ENCODE data around the gene MYL9. TPM values are rescaled to one million over a fixed set of nuclear protein-coding genes. Genes with fewer than 3 reads are reported as not detected.

Gene MYL9
- total and polyA plus RNA-seq, 2 donors (not counting 1 experiment from before 2014, with no cell fraction given): 0.78 to 3.5 TPM

DNA sequence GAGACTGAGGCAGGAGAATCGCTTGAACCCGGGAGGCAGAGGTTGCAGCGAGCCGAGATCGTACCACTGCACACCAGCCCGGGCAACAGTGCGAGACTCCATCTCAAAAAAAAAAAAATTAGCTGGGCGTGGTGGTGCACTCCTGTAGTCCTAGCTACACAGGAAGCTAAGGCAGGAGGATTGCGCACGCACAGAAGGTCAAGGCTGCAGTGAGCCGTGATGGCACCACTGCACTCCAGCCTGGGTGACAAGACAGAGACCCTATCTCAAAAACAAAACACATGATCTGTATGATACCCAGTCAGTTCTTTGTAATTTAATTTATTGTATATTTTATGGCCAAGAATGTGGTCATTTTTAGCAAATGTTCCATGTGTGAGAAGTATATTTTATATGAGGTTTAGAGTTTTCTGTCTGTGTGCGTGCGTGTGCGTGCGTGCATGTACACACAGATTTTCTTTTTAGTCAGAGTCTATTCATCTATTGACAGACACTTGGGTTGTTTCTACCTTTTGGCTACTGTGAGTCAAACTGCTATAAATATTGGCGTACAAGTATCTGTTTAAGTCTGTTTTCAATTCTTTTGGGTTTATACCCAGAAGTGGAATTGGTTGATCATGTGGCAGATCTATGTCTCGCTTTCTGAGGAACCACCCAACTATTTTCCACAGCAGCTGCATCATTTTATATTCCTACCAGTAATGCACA, 22.2 kb upstream of the MYL9 start:
- H3K9me3 Mint-ChIP-seq (ENCODE audit: insufficient read depth): no peaks in the 10 kb centered on the region
- H3K27ac Mint-ChIP-seq: no peak overlapping the region
- intact Hi-C loops (cut with micrococcal nuclease): no loop called here
- WGBS (ENCODE audit: insufficient coverage): 90% methylated on average over 10 of the region's 17 CpGs
- Histone ChIP-seq H2AFZ (ENCODE audit: insufficient read depth, low read depth, low read length, poor library complexity, severe bottlenecking) (no peak overlapping the region), H3K9ac (ENCODE audit: low read length) (no peak overlapping the region), H3K4me3 (ENCODE audit: control extremely low read depth in 1 of 5, extremely low read depth in 1 of 5, insufficient read depth in 1 of 5, low read depth in 2 of 5, low read length in 4 of 5) (no peak overlapping the region), H3K4me1 (ENCODE audit: control insufficient read depth in 2 of 2, insufficient read depth in 2 of 2, low read length in 2 of 2) (peaks cover 13 to 14% of the 10 kb centered on the region in 2 donors), H3K4me2 (replicated peaks; ENCODE audit: low read depth, low read length, poor library complexity, severe bottlenecking) (no peak overlapping the region), H3K27me3 (replicated peaks in 1 of 4; ENCODE audit: control extremely low read depth in 1 of 4, control insufficient read depth in 3 of 4, insufficient read depth in 4 of 4, low read length in 3 of 4) (no peaks in the 10 kb centered on the region), H4K20me1 (ENCODE audit: control insufficient read depth, insufficient read depth, low read length, poor library complexity, severe bottlenecking) (no peaks in the 10 kb centered on the region), H3K27ac (ENCODE audit: low read length in 2 of 2) (no peak overlapping the region), H3K36me3 (replicated peaks in 1 of 2; ENCODE audit: control extremely low read depth in 1 of 2, control insufficient read depth in 1 of 2, extremely low read depth in 1 of 2, insufficient read depth in 2 of 2, low read length in 1 of 2) (peaks cover 7 to 18% of the 10 kb centered on the region in 2 experiments), H3K79me2 (ENCODE audit: control insufficient read depth, insufficient read depth, low read length) (no peaks in the 10 kb centered on the region), H3K9me3 (ENCODE audit: control extremely low read depth in 1 of 3, control insufficient read depth in 2 of 3, insufficient read depth in 1 of 3, low read length in 2 of 3) (no peaks in the 10 kb centered on the region)
- ChIA-PET POLR2A (no interaction called here), CTCF (interaction anchor here (1.1 kb wide), 1 partner anchor 317 kb away, joined by 4 read pairs; no protein-coding TSS in a partner anchor)
- ATAC-seq (ENCODE audit: low read depth): no peak
- peaks cover 9% of the 10 kb centered on the region for H3K4me1 Mint-ChIP-seq
- no peak overlapping the region for H3K4me3 Mint-ChIP-seq
- H3K27me3 Mint-ChIP-seq: no peaks in the 10 kb centered on the region
- no peak for DNase-seq
- no peak for TF ChIP-seq EZH2 (IDR thresholded peaks at IDR 0.05; ENCODE audit: borderline replicate concordance, insufficient read depth, low read depth, low read length, poor library complexity, severe bottlenecking)
- TF ChIP-seq, protein P1, sequence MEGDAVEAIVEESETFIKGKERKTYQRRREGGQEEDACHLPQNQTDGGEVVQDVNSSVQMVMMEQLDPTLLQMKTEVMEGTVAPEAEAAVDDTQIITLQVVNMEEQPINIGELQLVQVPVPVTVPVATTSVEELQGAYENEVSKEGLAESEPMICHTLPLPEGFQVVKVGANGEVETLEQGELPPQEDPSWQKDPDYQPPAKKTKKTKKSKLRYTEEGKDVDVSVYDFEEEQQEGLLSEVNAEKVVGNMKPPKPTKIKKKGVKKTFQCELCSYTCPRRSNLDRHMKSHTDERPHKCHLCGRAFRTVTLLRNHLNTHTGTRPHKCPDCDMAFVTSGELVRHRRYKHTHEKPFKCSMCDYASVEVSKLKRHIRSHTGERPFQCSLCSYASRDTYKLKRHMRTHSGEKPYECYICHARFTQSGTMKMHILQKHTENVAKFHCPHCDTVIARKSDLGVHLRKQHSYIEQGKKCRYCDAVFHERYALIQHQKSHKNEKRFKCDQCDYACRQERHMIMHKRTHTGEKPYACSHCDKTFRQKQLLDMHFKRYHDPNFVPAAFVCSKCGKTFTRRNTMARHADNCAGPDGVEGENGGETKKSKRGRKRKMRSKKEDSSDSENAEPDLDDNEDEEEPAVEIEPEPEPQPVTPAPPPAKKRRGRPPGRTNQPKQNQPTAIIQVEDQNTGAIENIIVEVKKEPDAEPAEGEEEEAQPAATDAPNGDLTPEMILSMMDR (IDR thresholded peaks at IDR 0.05): no peak

DNA sequence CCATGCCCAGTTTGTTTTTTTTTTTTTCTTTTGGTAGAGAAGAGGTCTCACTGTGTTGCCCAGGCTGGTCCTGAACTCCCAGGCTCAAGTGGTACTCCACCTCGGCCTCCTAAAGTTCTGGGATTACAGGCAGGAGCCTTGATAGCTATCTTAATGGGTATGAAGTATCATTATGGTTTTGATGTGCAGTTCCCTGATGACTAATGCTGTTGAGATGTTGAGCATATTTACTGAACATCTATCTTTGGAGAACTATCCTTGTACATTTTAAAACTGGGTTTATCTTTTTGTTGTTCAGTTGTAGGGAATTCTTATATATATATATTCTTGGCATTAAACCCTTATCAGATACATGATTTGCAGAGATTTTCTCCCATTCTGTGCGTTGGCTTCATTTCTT, 21.4 kb upstream of the MYL9 start:
- intact Hi-C loops (cut with micrococcal nuclease): no loop called here
- POLR2A ChIA-PET: no interaction called here

More for the DNA sequence above, 21.4 kb upstream of the MYL9 start:
- H3K27me3 Mint-ChIP-seq: no peaks in the 10 kb centered on the region
- DNase-seq (no peak), ATAC-seq (ENCODE audit: low read depth) (no peak)
- 90% methylated on average over 2 of the region's 2 CpGs for WGBS (ENCODE audit: insufficient coverage)
- H3K4me3 Mint-ChIP-seq: no peak overlapping the region
- peaks cover 10% of the 10 kb centered on the region for H3K4me1 Mint-ChIP-seq
- no peaks in the 10 kb centered on the region for H3K79me2 ChIP-seq (ENCODE audit: control insufficient read depth, insufficient read depth, low read length)
- H3K4me1 ChIP-seq (ENCODE audit: control insufficient read depth in 2 of 2, insufficient read depth in 2 of 2, low read length in 2 of 2): peaks cover 14 to 15% of the 10 kb centered on the region in 2 donors
- no peak overlapping the region for H3K4me3 ChIP-seq (ENCODE audit: control extremely low read depth in 1 of 5, extremely low read depth in 1 of 5, insufficient read depth in 1 of 5, low read depth in 2 of 5, low read length in 4 of 5)
- H3K27ac ChIP-seq (ENCODE audit: low read length in 2 of 2): no peak overlapping the region
- H4K20me1 ChIP-seq (ENCODE audit: control insufficient read depth, insufficient read depth, low read length, poor library complexity, severe bottlenecking): no peaks in the 10 kb centered on the region
- H3K36me3 ChIP-seq (replicated peaks in 1 of 2; ENCODE audit: control extremely low read depth in 1 of 2, control insufficient read depth in 1 of 2, extremely low read depth in 1 of 2, insufficient read depth in 2 of 2, low read length in 1 of 2): peaks cover 4 to 16% of the 10 kb centered on the region in 2 experiments
- CTCF ChIA-PET: interaction anchor here (1.1 kb wide), 1 partner anchor 317 kb away, joined by 4 read pairs; no protein-coding TSS in a partner anchor
- H3K4me2 ChIP-seq (replicated peaks; ENCODE audit: low read depth, low read length, poor library complexity, severe bottlenecking): no peak overlapping the region
- H3K9me3 Mint-ChIP-seq (ENCODE audit: insufficient read depth): no peaks in the 10 kb centered on the region
- H3K27me3 ChIP-seq (replicated peaks in 1 of 4; ENCODE audit: control extremely low read depth in 1 of 4, control insufficient read depth in 3 of 4, insufficient read depth in 4 of 4, low read length in 3 of 4): no peaks in the 10 kb centered on the region
- no peak overlapping the region for H2AFZ ChIP-seq (ENCODE audit: insufficient read depth, low read depth, low read length, poor library complexity, severe bottlenecking)
- H3K9ac ChIP-seq (ENCODE audit: low read length): no peak overlapping the region
- TF ChIP-seq, protein P1 (IDR thresholded peaks at IDR 0.05): no peak
- TF ChIP-seq EZH2 (IDR thresholded peaks at IDR 0.05; ENCODE audit: borderline replicate concordance, insufficient read depth, low read depth, low read length, poor library complexity, severe bottlenecking): no peak
- no peaks in the 10 kb centered on the region for H3K9me3 ChIP-seq (ENCODE audit: control extremely low read depth in 1 of 3, control insufficient read depth in 2 of 3, insufficient read depth in 1 of 3, low read length in 2 of 3)
- no peak overlapping the region for H3K27ac Mint-ChIP-seq

Measured in B cell (primary cell).